Germinal center (tissue), 1 donor: ENCODE measurements around the gene EIF1B.

Source experiments
- DNase-seq: peaks from one replicate; pipeline ENCODE4 v3.0.0; 2012; ENCODE audit warnings: mixed read lengths, low spot score

The EIF1B gene

DNA sequence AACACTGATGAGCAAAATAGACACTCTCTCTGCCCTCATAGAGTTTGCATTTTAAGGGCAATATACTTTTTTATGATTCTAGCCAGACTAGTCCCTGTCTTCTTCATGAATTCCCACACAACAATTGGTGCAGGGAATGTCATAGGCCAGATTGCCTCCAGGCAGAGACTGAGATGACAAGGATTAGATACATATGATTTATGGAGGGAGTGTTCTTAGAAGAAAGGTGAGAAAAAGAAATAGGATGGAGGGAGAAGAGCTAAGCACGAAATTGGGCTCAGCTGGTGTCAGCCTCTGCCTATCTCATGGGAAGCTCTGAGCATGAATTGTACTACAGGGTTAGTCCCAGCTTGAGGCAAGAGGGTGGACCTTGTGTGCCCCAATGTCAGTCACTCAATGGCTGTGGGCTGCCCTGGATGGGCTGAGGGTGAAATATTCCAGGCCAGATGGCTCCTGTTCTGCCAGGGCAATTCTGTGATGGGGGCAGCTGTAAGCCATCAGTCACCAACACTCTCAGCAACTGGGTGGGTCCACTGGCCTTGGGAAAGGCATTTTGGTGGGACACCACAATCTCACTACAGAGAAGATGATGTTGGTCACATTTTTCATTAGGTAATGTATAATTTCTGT is 31.1 kb downstream of the EIF1B start:
- no peak for DNase-seq

GRCh38 chr3:40341671-40342070 is 32.2 kb downstream of the EIF1B start:
- no peak for DNase-seq

GRCh38 chr3:40350529-40350928 is 41.0 kb downstream of the EIF1B start:
- DNase-seq, result no peak

- no peak for DNase-seq
These were observed 45.9 kb downstream of the EIF1B start for GRCh38 chr3:40355410-40355809.

DNA sequence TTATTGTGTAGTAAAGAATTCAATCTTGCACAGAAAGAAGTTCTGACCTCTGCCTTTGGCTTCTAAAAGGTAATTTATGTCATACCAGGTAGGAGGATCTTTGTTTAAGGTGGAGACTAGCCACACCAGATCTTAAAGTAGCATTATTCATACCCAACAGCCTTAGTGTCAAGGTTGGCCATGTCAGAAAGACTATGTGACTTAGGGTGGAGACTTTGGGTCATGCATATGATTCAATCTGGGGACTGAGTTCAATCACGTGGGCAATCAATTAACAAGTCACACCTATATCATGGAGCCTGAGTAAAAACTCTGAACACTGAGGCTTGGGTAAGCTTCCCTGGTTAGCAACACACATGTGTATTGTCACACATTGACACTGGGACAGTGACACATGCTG is 48.9 kb downstream of the EIF1B start:
- DNase-seq, result no peak
